Lower lobe of right lung (tissue), 2 donors: ENCODE results near the gene FAM131B. TPM values are rescaled to one million over a fixed set of nuclear protein-coding genes. Genes with fewer than 3 reads are reported as not detected.

Source experiments
- ATAC-seq, 2 donors: fragments of 200-7000 bp; cut with Tn5 transposase; one replicate each; pipeline ENCODE4 v1.9.1; 2020 to 2022; ENCODE audit warnings: mild to moderate bottlenecking in 2 of 2, moderate library complexity in 2 of 2
- DNase-seq: peaks from one replicate; pipeline ENCODE4 v3.0.0-alpha.2; 2020
- H3K27ac ChIP-seq: fragments of 200-600 bp; one replicate; pipeline ENCODE4 v1.8.0; 2022
- H3K27me3 ChIP-seq: fragments of 200-600 bp; one replicate; pipeline ENCODE4 v1.8.0; 2022; ENCODE audit warnings: low read depth
- H3K36me3 ChIP-seq: fragments of 200-600 bp; one replicate; pipeline ENCODE4 v1.8.0; 2022; ENCODE audit warnings: mild to moderate bottlenecking
- H3K4me1 ChIP-seq: fragments of 200-600 bp; one replicate; pipeline ENCODE4 v1.8.0; 2022
- H3K4me3 ChIP-seq: fragments of 200-600 bp; one replicate; pipeline ENCODE4 v1.8.0; 2022; ENCODE audit warnings: mild to moderate bottlenecking
- H3K9me3 ChIP-seq: fragments of 200-600 bp; one replicate; pipeline ENCODE4 v1.8.0; 2022
- CTCF ChIP-seq: fragments of 200-600 bp; IDR thresholded peaks from one replicate; pipeline ENCODE4 v1.8.0; 2022; ENCODE audit warnings: antibody characterized with exemption, mild to moderate bottlenecking
- intact Hi-C: fragments of 100-400 bp; cut with DNase I; formaldehyde crosslinking; loops from one replicate; pipeline ENCODE4 v1.11.0; 2022
- total RNA-seq: library from RNA; stranded (reverse); fragmentation: NEBNext Ultra II Directional; extraction: Animal tissue kit (Norgen Biotek cat#: 25700); gene quantifications from one replicate; pipeline ENCODE4 v1.2.1, GENCODE V29; 2021
- donor health status: DM: no; HTN: yes; CAD: no; lungs with severe emphysema.

FAM131B gene
- total RNA-seq, 1 donor from 2014 or later = 0.53 TPM

GRCh38 chr7:143401265-143401664 is 38.8 kb upstream of the FAM131B start:
- ATAC-seq (no peak), DNase-seq (no peak)
- Histone ChIP-seq H3K36me3 (no peaks in the 10 kb centered on the region), H3K4me1 (peaks cover 2% of the 10 kb centered on the region), H3K27me3 (no peaks in the 10 kb centered on the region), H3K9me3 (no peaks in the 10 kb centered on the region), H3K4me3 (no peak overlapping the region), H3K27ac (no peak overlapping the region)
- intact Hi-C loops = no loop called here
- TF ChIP-seq CTCF = no peak

- Histone ChIP-seq H3K27me3 (no peaks in the 10 kb centered on the region), H3K9me3 (no peaks in the 10 kb centered on the region), H3K4me1 (peaks cover 18% of the 10 kb centered on the region), H3K36me3 (peaks cover 4% of the 10 kb centered on the region), H3K4me3 (no peak overlapping the region), H3K27ac (no peak overlapping the region)
- intact Hi-C loops = no loop called here
- ATAC-seq = no peak
- no peak for DNase-seq
- TF ChIP-seq CTCF = no peak
Observed at GRCh38 chr7:143399642-143400041, 37.1 kb upstream of the FAM131B start.

- no peak for TF ChIP-seq CTCF
- Histone ChIP-seq H3K36me3 (peaks cover 4% of the 10 kb centered on the region), H3K27ac (no peak overlapping the region), H3K4me1 (peaks cover 21% of the 10 kb centered on the region), H3K9me3 (no peaks in the 10 kb centered on the region), H3K27me3 (no peaks in the 10 kb centered on the region), H3K4me3 (no peak overlapping the region)
- no peak for DNase-seq
- intact Hi-C loops = no loop called here
- no peak for ATAC-seq
Observed at GRCh38 chr7:143399151-143399550, 36.6 kb upstream of the FAM131B start.

DNA sequence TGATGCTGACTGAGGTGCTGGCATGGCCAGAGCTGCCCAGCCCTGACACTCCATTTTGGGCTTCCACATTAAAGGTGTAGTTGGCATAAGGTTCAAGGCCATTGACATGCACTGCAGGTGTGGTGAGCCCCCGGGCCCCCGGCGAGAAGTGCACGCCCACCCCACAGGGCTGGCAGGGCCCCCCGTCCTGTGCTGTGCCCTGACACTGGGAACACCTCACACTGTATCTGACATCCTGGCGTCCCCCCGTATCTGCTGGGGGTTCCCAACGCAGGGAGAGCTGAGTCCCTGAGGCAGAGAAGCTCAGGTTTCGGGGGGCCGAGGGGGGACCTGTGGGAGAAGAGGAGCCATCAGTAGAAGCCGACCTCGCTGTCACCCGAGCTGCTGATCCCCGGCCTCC is 36.1 kb upstream of the FAM131B start:
- H3K9me3 ChIP-seq = no peaks in the 10 kb centered on the region
- DNase-seq = no peak
- ATAC-seq = no peak
- H3K4me1 ChIP-seq = peaks cover 24% of the 10 kb centered on the region
- intact Hi-C loops = no loop called here
- H3K36me3 ChIP-seq = peaks cover 4% of the 10 kb centered on the region
- TF ChIP-seq CTCF = no peak
- no peak overlapping the region for H3K27ac ChIP-seq
- no peak overlapping the region for H3K4me3 ChIP-seq
- no peaks in the 10 kb centered on the region for H3K27me3 ChIP-seq

DNA sequence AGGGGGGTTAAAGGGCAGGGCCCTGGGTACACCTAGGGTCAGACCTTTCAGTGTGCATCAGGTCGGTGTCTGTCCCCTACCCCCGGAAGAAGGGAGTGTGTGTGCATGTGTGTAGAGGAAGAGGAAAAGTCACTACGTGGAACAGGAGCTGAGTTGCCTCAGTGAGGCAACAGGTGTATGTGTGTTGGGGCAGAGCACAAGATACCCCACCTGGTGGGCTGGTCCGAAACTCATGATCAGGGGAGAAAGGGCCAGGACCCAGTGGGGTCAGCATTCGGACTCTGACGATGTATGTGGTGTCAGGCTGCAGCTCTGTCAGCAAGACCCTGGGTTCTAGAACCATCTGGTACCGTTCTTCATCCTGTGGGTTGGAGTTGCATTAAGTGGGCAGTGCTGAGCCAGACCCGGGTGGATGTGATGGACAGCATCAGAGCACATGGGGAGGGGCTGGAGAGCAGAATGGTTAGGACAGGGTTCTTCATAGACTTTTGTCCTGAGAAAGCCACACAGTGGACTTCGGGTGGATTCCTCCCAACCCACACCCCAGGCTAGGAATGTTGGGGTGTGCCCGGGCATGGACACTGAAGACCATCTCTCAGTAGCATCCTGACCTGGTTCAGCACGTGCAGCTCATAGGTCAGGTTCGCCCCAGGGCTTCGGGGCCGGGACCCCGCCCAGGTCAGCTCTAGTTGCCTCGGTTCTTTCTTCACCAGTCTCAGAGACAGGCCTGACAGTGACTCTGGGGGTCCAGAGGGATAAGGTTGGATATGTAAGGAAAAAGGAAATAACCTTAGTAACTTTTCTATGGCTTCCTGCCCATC is 35.4 kb upstream of the FAM131B start:
- TF ChIP-seq CTCF = no peak
- ATAC-seq (no peak), DNase-seq (no peak)
- H3K27me3 ChIP-seq = no peaks in the 10 kb centered on the region
- no peak overlapping the region for H3K27ac ChIP-seq
- H3K4me3 ChIP-seq = no peak overlapping the region
- no peaks in the 10 kb centered on the region for H3K9me3 ChIP-seq
- intact Hi-C loops = no loop called here
- peaks cover 31% of the 10 kb centered on the region for H3K4me1 ChIP-seq
- peaks cover 4% of the 10 kb centered on the region for H3K36me3 ChIP-seq
